A673 (cell line): Measurements from ENCODE around the gene SH3TC1.

Experiments
- EZH2 ChIP-seq: fragments of 200-600 bp; sonication (generic); IDR thresholded peaks from 2 replicates; pipeline ENCODE4 v1.6.1; 2017; ENCODE audit warnings: borderline replicate concordance, low read depth, mild to moderate bottlenecking, mixed read lengths, antibody characterized with exemption, low read length; ENCODE audit not compliant: poor library complexity, severe bottlenecking
- TF ChIP-seq, protein P1 (sequence below): fragments of 300-800, 200-600 bp; sonication (generic); conservative IDR thresholded peaks from 2 replicates; pipeline ENCODE4 v1.5.1; 2017; ENCODE audit warnings: low read depth, mild to moderate bottlenecking, antibody characterized with exemption, low read length, moderate library complexity, mixed read lengths

GRCh38 chr4:8247047-8247930 is 48.2 kb downstream of the SH3TC1 start:
- TF ChIP-seq, protein P1, sequence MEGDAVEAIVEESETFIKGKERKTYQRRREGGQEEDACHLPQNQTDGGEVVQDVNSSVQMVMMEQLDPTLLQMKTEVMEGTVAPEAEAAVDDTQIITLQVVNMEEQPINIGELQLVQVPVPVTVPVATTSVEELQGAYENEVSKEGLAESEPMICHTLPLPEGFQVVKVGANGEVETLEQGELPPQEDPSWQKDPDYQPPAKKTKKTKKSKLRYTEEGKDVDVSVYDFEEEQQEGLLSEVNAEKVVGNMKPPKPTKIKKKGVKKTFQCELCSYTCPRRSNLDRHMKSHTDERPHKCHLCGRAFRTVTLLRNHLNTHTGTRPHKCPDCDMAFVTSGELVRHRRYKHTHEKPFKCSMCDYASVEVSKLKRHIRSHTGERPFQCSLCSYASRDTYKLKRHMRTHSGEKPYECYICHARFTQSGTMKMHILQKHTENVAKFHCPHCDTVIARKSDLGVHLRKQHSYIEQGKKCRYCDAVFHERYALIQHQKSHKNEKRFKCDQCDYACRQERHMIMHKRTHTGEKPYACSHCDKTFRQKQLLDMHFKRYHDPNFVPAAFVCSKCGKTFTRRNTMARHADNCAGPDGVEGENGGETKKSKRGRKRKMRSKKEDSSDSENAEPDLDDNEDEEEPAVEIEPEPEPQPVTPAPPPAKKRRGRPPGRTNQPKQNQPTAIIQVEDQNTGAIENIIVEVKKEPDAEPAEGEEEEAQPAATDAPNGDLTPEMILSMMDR, result no peak
- no peak for TF ChIP-seq EZH2
